HepG2 (cell line): Measurements from ENCODE around the gene COBLL1. TPM values are rescaled to one million over a fixed set of nuclear protein-coding genes. Genes with fewer than 3 reads are reported as not detected.

Experiments used
- AGO1 ChIP-seq: fragments of 200-400 bp; formaldehyde crosslinking; IDR thresholded peaks from 2 replicates; pipeline ENCODE4 v1.6.1; 2017; ENCODE audit warnings: mild to moderate bottlenecking, low read depth, low read length, moderate library complexity; ENCODE audit not compliant: poor library complexity, severe bottlenecking
- ETS1 ChIP-seq: sonication (generic); formaldehyde crosslinking; IDR thresholded peaks from 2 replicates; pipeline ENCODE4 v1.4.0; 2020; ENCODE audit warnings: missing genetic modification reagents
- FLYWCH1 ChIP-seq: sonication (generic); formaldehyde crosslinking; IDR thresholded peaks from 2 replicates; pipeline ENCODE4 v1.8.1; 2023; ENCODE audit warnings: mild to moderate bottlenecking, missing genetic modification reagents
- FOXM1 ChIP-seq: sonication (generic); formaldehyde crosslinking; IDR thresholded peaks from 2 replicates; pipeline ENCODE4 v1.5.0; 2020; ENCODE audit warnings: missing genetic modification reagents
- HIC2 ChIP-seq: sonication (generic); formaldehyde crosslinking; IDR thresholded peaks from 2 replicates; pipeline ENCODE4 v1.9.0; 2022; ENCODE audit warnings: low read depth, missing genetic modification reagents
- MLXIP ChIP-seq: sonication (generic); formaldehyde crosslinking; IDR thresholded peaks from 2 replicates; pipeline ENCODE4 v1.9.0; 2021; ENCODE audit warnings: missing genetic modification reagents, borderline replicate concordance
- NR2C2 ChIP-seq: sonication (generic); formaldehyde crosslinking; IDR thresholded peaks from 2 replicates; pipeline ENCODE4 v1.4.0; 2020; ENCODE audit warnings: missing genetic modification reagents, mild to moderate bottlenecking, moderate library complexity, borderline replicate concordance
- PAXIP1 ChIP-seq: sonication (generic); formaldehyde crosslinking; conservative IDR thresholded peaks from 2 replicates; pipeline ENCODE4 v1.4.0; 2020; ENCODE audit warnings: mild to moderate bottlenecking, missing genetic modification reagents, moderate library complexity
- RAD21 ChIP-seq: fragments of 450-650 bp; formaldehyde crosslinking; IDR thresholded peaks from 2 replicates; pipeline ENCODE4 v1.5.0; 2020; ENCODE audit warnings: mild to moderate bottlenecking
- RNF2 ChIP-seq: fragments of 450-650 bp; conservative IDR thresholded peaks from 2 replicates; pipeline ENCODE4 v1.6.1; 2016; ENCODE audit warnings: low read depth
- SAP130 ChIP-seq: IDR thresholded peaks from 2 replicates; pipeline ENCODE4 v1.6.1; 2016; ENCODE audit warnings: low read depth
- SIN3B ChIP-seq: fragments of 150-350 bp; IDR thresholded peaks from 2 replicates; pipeline ENCODE4 v1.6.1; 2014; ENCODE audit warnings: low read length
- ZBTB49 ChIP-seq: sonication (generic); formaldehyde crosslinking; IDR thresholded peaks from 2 replicates; pipeline ENCODE4 v1.4.0; 2020; ENCODE audit warnings: missing genetic modification reagents, borderline replicate concordance
- ZNF101 ChIP-seq: sonication (generic); formaldehyde crosslinking; IDR thresholded peaks from 2 replicates; pipeline ENCODE4 v1.4.0; 2020; ENCODE audit warnings: mild to moderate bottlenecking, low read depth, missing genetic modification reagents, borderline replicate concordance
- ZNF207 ChIP-seq: fragments of 450-650 bp; IDR thresholded peaks from 2 replicates; pipeline ENCODE4 v1.6.1; 2016; ENCODE audit warnings: antibody characterized with exemption, borderline replicate concordance
- ZNF720 ChIP-seq: sonication (generic); formaldehyde crosslinking; IDR thresholded peaks from 2 replicates; pipeline ENCODE4 v1.4.0; 2020; ENCODE audit warnings: missing genetic modification reagents
- polyA plus RNA-seq, 8 experiments: library from polyadenylated mRNA; depleted of rRNA in 3 of 8; stranded (reverse) in 7 of 8; unstranded in 1 of 8; fragments of >200 nt; fragmentation: Illumina TruSeq in 4 of 8; extraction: Trizol in 4 of 8; gene quantifications; 2 replicates each; pipeline versions ENCODE4 v1.2.1 to v1.2.3, GENCODE V29; 2011 to 2016; ENCODE audit warnings: low read depth in 4 of 8, missing spikeins in 1 of 8, mixed read lengths in 1 of 8; ENCODE audit not compliant: insufficient read depth in 1 of 8
- total RNA-seq, 5 experiments: library from RNA; depleted of rRNA; stranded (reverse); fragments of >200 nt; fragmentation: Illumina TruSeq; extraction: Trizol; gene quantifications; 2 replicates each; pipeline ENCODE4 v1.2.3, GENCODE V29; 2016; ENCODE audit warnings: low read depth in 1 of 5

The COBLL1 gene
- total and polyA plus RNA-seq, 2 of the 13 experiments (the other 11 are each of a cell fraction or from before 2014, with no cell fraction given) = 32.6 to 86.8 TPM

- TF ChIP-seq ZNF101 (CRISPR knock-in tag) = no peak
- no peak for TF ChIP-seq MLXIP (CRISPR knock-in tag)
- peak; percentile 65 for TF ChIP-seq PAXIP1 (CRISPR knock-in tag)
- TF ChIP-seq ETS1 = no peak
- TF ChIP-seq ZNF720 (CRISPR knock-in tag) = no peak
- TF ChIP-seq SIN3B = no peak
- TF ChIP-seq ZBTB49 (CRISPR knock-in tag) = no peak
- TF ChIP-seq RNF2 = no peak
- peak; percentile 58 for TF ChIP-seq SAP130 (CRISPR knock-in tag)
- no peak for TF ChIP-seq AGO1
- no peak for TF ChIP-seq FLYWCH1 (CRISPR knock-in tag)
- no peak for TF ChIP-seq ZNF207
- TF ChIP-seq HIC2 = no peak; the same call in 1 of the 2 replicates
- TF ChIP-seq RAD21 (CRISPR knock-in tag) = no peak
- no peak for TF ChIP-seq FOXM1 (CRISPR knock-in tag)
- TF ChIP-seq NR2C2 (CRISPR knock-in tag) = no peak
Measured at GRCh38 chr2:164694275-164694695, 147.3 kb downstream of the COBLL1 start (continued).
